HuH-7 (cell line): ENCODE measurements around the gene SCIMP.
"Not testable (repeated sequence)": the region's sequence is repeated elsewhere in the genome, so short reads cannot be mapped to it uniquely, and the experiment has no call there.

Experiments
- DNase-seq: peaks from one replicate; pipeline ENCODE4 v3.0.0; 2011; ENCODE audit warnings: low spot score

SCIMP gene

DNA sequence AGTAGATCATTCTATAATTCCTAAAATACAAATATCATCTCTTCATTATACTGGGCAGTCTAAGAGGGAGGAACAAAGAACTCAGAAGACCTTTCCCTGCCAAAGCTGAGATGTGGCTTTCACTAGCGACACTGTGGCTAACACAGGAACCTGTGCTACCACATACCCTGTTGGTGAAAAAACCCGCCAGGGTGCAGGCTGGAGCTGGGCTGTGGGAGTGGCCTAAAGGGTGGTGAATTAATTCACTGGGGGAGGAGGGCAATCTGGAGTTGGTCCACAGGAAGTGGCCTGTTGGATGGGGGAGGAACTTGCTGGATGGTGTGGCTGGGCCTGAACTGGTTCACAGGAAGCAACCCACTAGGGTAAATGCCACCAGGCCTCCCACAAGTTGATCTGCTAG is 50.4 kb downstream of the SCIMP start:
- no peak for DNase-seq

DNA sequence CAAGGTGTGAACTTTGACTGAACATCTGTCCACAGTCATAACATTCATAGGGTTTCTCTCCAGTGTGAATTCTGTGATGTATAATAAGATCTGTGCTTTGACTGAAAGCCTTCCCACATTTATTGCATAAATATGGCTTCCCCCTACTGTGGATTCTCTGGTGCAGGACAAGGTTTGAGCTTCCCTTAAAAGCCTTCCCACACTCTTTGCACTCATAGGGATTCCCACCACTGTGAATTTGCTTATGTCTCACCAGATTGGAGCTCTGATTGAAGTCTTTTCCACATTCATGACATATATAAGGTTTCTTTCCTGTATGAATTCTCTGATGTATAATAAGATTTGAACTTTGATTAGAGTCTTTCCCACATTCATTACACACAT is 51.3 kb downstream of the SCIMP start:
- no peak for DNase-seq

DNA sequence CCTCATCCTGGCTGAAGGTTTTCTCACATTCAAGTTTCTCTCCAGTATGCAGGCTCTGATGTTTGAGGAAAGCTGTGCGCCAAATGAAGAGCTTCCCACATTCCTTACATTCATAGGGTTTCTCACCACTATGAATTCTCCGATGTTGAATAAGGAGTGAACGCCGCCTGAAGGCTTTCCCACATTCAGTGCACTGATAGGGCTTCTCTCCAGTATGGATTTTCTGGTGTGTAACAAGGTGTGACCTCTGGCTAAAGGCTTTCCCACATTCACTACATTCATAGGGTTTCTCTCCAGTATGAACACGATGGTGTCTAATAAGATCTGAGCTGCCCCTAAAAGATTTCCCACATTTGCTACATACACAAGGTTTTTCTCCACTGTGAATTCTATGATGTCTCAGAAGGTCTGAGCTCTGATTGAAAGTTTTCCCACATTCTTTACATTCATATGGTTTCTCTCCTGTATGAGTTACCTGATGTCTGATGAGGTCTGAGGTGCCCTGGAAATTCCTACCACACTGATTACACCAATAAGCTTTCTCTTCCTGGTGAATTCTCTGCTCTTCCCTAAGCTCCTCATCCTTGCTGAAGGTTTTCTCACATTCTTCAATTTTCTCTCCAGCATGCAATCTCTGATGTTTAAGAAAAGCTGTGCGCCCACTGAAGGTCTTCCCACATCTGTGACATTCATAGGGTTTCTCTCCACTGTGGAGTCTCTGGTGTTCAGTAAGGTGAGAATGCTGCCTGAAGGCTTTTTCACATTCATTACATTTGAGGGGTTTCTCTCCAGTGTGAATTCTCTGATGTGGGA is 51.9 kb downstream of the SCIMP start:
- DNase-seq = no peak

DNA sequence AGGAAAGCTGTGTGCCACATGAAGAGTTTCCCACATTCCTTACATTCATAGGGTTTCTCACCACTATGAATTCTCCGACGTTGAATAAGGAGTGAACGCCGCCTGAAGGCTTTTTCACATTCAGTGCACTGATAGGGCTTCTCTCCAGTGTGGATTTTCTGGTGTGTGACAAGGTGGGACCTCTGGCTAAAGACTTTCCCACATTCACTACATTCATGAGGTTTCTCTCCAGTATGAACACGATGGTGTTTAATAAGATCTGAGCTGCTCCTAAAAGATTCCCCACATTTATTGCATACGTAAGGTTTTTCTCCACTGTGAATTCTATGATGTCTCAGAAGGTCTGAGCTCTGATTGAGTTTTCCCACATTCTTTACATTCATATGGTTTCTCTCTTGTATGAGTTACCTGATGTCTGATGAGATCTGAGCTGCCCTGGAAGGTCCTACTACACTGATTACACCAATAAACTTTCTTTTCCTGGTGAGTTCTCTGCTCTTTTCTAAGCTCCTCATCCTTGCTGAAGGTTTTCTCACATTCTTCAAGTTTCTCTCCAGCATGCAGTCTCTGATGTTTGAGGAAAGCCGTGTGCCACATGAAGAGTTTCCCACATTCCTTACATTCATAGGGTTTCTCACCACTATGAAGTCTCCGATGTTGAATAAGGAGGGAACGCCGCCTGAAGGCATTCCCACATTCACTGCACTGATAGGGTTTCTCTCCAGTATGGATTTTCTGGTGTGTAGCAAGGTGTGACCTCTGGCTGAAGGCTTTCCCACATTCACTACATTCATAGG is 53.0 kb downstream of the SCIMP start:
- no peak for DNase-seq

DNA sequence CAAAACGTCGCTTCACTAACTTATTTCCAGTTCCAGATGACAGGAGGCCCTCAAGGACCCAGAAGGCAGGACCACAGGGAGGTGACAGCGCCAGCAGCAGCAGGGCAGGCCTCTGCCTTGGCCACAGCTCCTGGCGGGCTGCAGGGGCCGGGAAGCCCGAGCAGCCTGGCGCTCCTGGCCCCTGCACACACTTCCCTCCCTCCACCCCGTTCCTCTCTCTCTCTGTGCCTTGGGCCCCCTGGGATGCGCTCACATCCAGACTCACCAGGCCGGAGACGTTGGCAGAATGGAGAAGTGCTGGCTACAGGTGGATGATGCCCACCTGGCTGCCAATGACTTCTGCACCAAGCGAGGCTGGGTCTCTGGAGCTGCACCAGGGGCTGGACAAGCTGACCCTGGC is 55.7 kb downstream of the SCIMP start:
- no peak for DNase-seq

DNA sequence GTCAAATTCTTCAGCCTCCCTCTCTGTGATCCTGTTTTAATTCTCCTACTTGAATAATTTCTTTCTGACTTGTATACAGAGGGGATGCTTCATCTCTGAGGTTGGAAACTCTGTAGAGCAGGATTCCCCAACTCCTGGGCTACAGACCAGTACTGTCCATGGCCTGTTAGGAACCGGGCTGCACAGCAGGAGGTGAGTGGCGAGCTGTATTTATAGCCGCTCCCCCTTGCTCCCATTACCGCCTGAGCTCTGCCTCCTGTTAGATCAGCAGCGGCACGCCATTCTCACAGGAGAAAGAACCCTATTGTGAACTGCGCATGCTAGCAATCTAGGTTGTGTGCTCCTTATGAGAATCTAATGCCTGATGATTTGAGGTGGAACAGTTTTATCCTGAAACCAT is 59.6 kb downstream of the SCIMP start:
- DNase-seq = not testable (repeated sequence)

DNA sequence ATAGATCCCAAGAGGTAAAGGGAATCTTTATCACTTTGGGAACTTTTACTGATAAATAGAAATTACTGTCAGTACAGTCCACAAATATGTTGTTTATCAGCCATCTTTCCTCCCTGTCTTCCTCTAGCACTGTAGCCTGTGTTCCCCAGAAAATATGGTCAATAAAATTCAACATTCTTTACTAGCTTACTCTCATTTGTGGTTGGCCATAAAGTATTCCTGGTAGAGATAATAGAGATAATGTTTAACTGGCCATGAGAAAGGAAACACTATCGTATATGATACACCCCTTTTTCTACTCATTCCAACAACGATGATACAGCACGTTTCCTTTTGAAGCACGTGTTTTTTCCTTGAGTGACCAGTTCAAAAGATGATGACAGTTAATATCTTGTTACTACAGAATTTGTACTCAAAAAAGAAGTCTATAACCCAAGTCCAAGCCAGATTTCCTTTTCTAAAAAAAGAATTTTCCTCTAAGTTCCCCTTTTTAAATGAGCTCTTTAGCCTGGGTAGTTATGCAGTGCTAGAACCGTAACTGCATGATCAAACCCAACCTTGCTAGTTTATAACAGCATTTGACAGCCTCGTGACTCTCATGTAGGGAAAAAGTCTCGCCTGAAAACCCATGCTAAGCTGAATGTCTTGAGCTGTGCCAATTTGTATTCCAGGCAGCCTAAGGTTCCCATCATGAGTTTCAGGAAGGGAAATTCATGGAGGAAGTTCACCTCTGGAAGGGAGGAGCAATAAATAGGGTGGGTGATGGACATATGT is 68.7 kb downstream of the SCIMP start:
- not testable (repeated sequence) for DNase-seq

DNA sequence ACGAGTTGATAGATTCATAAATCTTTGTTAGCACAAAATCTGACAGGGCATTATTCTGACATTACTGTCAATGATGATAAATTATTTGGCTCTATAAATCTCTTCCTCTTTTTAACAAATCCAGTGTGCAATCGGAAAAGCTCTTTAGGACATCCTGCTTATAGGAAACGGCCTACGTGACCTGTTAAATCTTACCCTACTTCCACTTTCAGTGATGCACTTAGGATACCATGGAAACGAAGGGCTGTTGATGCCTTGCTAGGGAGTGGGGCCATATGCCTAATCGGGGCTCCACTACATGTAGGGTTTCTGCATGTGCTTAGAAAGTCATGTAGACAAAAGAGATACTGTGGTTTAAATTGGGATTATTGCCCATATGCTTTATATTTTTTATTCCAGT is 70.2 kb downstream of the SCIMP start:
- DNase-seq = no peak

DNA sequence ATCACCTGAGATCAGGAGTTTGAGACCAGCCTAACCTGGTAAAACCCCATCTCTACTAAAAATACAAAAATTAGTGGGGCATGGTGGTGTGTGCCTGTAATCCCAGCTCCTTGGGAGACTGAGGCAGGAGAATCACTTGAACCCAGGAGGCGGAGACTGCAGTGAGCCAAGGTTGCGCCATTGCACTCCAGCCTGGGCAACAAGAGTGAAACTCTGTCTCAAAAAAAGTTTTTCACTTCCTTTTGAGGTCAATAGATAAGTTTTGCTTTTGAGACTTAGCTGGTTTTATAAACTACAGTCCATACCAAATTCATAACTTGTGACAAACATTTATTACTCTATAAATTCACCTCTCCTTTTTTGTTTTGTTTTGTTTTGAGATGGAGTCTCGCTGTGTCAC is 72.9 kb downstream of the SCIMP start:
- not testable (repeated sequence) for DNase-seq

DNA sequence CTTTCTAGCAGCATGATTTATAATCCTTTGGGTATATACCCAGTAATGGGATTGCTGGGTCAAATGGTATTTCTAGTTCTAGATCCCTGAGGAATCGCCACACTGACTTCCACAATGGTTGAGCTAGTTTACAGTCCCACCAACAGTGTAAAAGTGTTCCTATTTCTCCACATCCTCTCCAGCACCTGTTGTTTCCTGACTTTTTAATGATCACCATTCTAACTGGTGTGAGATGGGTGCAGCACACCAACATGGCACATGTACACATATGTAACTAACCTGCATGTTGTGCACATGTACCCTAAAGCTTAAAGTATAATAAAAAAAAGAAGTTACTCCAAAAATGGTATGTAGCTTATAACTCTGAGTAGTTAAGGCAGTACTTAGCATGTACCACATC is 74.0 kb downstream of the SCIMP start:
- DNase-seq = not testable (repeated sequence)
